Astrocyte (in vitro differentiated cells and primary cell): Measurements from ENCODE around the gene ACSL1.

Experiments used
- CTCF ChIP-seq: IDR thresholded peaks from 2 replicates; pipeline ENCODE4 v1.5.1; 2011; ENCODE audit warnings: low read depth, mild to moderate bottlenecking, inconsistent platforms, low read length, moderate library complexity; ENCODE audit not compliant: insufficient read depth
- EZH2 ChIP-seq: IDR thresholded peaks from 2 replicates; pipeline ENCODE4 v1.6.1; 2012; ENCODE audit warnings: mild to moderate bottlenecking, low read length, inconsistent platforms; ENCODE audit not compliant: insufficient read depth

DNA sequence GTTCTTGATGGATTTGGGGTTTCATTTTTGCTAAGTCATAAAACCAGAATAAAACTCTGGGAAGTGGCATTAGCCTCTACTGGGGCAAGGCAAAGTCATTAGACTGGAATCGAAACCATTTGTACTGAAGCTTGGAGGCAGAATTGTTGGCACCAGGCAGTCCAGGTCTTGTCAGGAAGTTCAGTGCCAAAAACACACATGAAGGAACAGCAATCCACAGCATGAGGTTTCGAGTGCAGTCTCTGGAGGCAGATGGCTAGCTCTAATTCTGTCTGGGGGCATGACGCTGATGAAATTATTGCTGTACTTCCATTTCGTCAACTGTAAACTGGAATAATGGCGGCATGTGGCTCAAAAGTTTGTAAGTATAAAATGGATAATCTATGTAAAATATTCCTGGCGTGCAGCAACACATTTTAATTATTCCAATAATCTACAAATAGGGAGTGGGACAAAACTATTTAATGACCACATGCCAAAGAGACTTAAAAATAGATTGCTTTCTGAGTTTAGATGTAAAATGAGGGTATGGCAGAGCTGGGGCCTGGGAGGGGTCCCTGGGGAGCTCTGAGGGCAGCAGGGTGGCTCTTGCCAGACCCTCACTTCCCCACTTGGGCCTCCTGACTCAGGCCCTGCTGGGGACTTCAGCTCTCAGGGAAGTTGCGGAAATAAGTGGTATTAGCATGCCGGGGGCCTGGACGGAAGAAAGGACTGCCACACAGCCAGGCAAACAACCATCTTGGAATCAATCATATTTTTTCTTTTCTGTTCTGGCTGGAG is 73.1 kb downstream of the ACSL1 start:
- no peak for TF ChIP-seq EZH2
- no peak for TF ChIP-seq CTCF
